A673 (cell line): ENCODE results near the gene ANP32A. TPM values are rescaled to one million over a fixed set of nuclear protein-coding genes. Genes with fewer than 3 reads are reported as not detected.

Experiments used
- BruUV-seq: library from RNA; stranded (reverse); fragments of 400-500 nt; replicated peaks from 2 replicates; lab custom pipeline; 2021; lab: Mats Ljungman, UMichigan
- CTCF ChIA-PET: fragments of 300-600 bp; sonication (Branson Sonifier 250); formaldehyde crosslinking; loops from one replicate; lab custom pipeline; 2022; ENCODE audit warnings: antibody characterized with exemption; lab: Charles Lee
- POLR2A ChIA-PET: fragments of 300-600 bp; sonication (Branson Sonifier 250); formaldehyde crosslinking; loops from one replicate; lab custom pipeline; 2022; ENCODE audit warnings: antibody characterized with exemption; ENCODE audit not compliant: low non-redundant PET; lab: Charles Lee
- DNase-seq: peaks from one replicate; pipeline ENCODE4 v3.0.0-alpha.2; 2015; ENCODE audit warnings: low spot score
- H3K27ac ChIP-seq: fragments of 200-600 bp; sonication (generic); 2 replicates; pipeline ENCODE4 v1.5.1; 2016; ENCODE audit warnings: mixed run types, low read depth, mild to moderate bottlenecking, mixed read lengths, antibody characterized with exemption, low read length; ENCODE audit not compliant: poor library complexity, severe bottlenecking
- H3K27me3 ChIP-seq: fragments of 200-600 bp; sonication (generic); replicated peaks from 2 replicates; pipeline ENCODE4 v1.6.1; 2017; ENCODE audit warnings: mixed run types, low read depth, mild to moderate bottlenecking, mixed read lengths, antibody characterized with exemption, low read length; ENCODE audit not compliant: insufficient read depth, poor library complexity
- H3K36me3 ChIP-seq: fragments of 200-600 bp; sonication (generic); 2 replicates; pipeline ENCODE4 v1.6.1; 2016; ENCODE audit warnings: mixed run types, mild to moderate bottlenecking, mixed read lengths, antibody characterized with exemption, low read length; ENCODE audit not compliant: insufficient read depth, poor library complexity, severe bottlenecking
- H3K4me1 ChIP-seq: fragments of 200-600 bp; sonication (generic); 2 replicates; pipeline ENCODE4 v1.6.1; 2017; ENCODE audit warnings: mixed run types, mild to moderate bottlenecking, mixed read lengths, antibody characterized with exemption, low read length; ENCODE audit not compliant: insufficient read depth, poor library complexity, severe bottlenecking
- H3K4me3 ChIP-seq: fragments of 200-600 bp; sonication (generic); 2 replicates; pipeline ENCODE4 v1.5.1; 2016; ENCODE audit warnings: low read depth, mixed run types, mild to moderate bottlenecking, mixed read lengths, low read length; ENCODE audit not compliant: poor library complexity, severe bottlenecking
- H3K9me3 ChIP-seq: fragments of 200-600 bp; sonication (generic); 2 replicates; pipeline ENCODE4 v1.6.1; 2016; ENCODE audit warnings: mixed run types, low read depth, mild to moderate bottlenecking, mixed read lengths, antibody characterized with exemption, low read length; ENCODE audit not compliant: poor library complexity, severe bottlenecking
- EZH2 ChIP-seq: fragments of 200-600 bp; sonication (generic); IDR thresholded peaks from 2 replicates; pipeline ENCODE4 v1.6.1; 2017; ENCODE audit warnings: borderline replicate concordance, low read depth, mild to moderate bottlenecking, mixed read lengths, antibody characterized with exemption, low read length; ENCODE audit not compliant: poor library complexity, severe bottlenecking
- intact Hi-C: fragments of 100-400 bp; cut with micrococcal nuclease; formaldehyde crosslinking; loops from one replicate; pipeline ENCODE4 v1.10.0; 2022; ENCODE audit not compliant: unreplicated experiment
- total RNA-seq: library from RNA; stranded (reverse); gene quantifications from 2 replicates; pipeline ENCODE4 v1.2.3, GENCODE V29; 2021
- TF ChIP-seq, protein P1 (sequence below): fragments of 300-800, 200-600 bp; sonication (generic); conservative IDR thresholded peaks from 2 replicates; pipeline ENCODE4 v1.5.1; 2017; ENCODE audit warnings: low read depth, mild to moderate bottlenecking, antibody characterized with exemption, low read length, moderate library complexity, mixed read lengths

The ANP32A gene
- total RNA-seq, 1 experiment from 2014 or later = 331 TPM

DNA sequence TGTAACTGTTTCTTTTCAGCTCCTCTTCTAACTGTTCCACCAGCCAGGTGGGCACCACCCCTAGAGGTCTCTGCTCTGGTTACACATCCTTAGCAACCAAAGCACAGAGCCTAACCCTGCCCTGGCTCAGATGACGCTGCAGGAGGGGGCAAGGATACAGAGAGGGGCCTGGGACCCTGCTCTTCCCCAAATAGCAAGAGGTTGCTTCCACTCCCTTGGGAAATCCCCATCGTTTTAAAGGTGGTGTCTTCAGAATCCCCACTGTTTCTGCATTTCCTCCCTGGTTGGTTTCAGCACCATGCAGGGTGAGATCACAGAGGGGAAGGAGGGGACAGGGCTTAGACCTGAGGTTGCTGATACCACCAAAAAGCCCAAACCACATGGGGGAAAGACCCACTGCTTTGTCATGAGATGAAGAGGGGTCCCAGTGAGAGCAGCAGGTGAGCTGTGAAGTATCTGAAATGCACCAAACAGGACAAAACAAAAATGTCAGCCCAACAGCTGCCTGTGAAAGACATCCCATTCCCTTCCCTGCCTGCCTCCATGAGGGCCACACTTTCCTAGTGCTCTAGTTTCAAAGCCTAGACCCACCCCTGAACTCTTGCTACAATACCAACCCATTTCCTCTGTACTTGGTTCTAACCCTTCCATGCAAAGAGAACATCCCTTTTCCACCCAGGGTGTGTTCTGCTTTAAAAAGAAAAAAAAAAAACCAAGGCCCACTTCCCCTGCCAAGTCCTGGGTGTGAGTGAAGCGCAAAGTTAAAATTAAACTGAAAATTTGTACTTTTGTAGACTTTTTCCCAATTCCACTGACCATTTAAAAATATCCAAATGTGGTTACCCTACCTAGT lies 29.0 kb downstream of the ANP32A start:
- TF ChIP-seq, protein P1, sequence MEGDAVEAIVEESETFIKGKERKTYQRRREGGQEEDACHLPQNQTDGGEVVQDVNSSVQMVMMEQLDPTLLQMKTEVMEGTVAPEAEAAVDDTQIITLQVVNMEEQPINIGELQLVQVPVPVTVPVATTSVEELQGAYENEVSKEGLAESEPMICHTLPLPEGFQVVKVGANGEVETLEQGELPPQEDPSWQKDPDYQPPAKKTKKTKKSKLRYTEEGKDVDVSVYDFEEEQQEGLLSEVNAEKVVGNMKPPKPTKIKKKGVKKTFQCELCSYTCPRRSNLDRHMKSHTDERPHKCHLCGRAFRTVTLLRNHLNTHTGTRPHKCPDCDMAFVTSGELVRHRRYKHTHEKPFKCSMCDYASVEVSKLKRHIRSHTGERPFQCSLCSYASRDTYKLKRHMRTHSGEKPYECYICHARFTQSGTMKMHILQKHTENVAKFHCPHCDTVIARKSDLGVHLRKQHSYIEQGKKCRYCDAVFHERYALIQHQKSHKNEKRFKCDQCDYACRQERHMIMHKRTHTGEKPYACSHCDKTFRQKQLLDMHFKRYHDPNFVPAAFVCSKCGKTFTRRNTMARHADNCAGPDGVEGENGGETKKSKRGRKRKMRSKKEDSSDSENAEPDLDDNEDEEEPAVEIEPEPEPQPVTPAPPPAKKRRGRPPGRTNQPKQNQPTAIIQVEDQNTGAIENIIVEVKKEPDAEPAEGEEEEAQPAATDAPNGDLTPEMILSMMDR = no peak
- no peak for TF ChIP-seq EZH2
- Histone ChIP-seq H3K4me1 (peaks cover 53% of the 10 kb centered on the region), H3K9me3 (no peaks in the 10 kb centered on the region), H3K27me3 (no peaks in the 10 kb centered on the region), H3K4me3 (no peak overlapping the region), H3K36me3 (peaks cover 8% of the 10 kb centered on the region), H3K27ac (peak overlapping the region; percentile 65)
- no peak for DNase-seq
- ChIA-PET CTCF (no interaction called here), POLR2A (no interaction called here)
- intact Hi-C loops = no loop called here
- BruUV-seq = no TSS peak

DNA sequence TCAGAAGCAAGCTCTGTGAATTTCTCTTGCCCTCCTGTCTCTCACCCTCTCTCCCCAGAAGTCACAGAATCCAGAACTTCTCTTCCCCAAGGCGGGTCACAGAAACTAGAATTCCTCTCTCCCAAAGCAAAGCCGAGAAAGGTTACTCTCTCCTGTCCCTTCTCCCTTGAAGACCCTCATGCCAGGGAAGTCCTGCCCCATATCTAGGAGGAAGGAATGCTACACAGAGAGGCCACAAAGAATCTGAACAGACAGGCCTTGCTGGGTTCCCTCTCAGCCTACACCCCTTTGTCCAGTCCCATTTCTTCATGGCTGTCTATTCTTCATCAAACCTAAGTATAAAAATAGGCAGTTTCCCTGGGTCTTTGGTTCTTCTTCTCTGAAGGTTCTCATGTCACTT lies 29.8 kb downstream of the ANP32A start:
- Histone ChIP-seq H3K4me1 (peaks cover 51% of the 10 kb centered on the region), H3K27ac (peak overlapping the region; percentile 65), H3K27me3 (no peaks in the 10 kb centered on the region), H3K4me3 (no peak overlapping the region), H3K9me3 (no peaks in the 10 kb centered on the region), H3K36me3 (peaks cover 11% of the 10 kb centered on the region)
- no peak for DNase-seq
- BruUV-seq = no TSS peak
- ChIA-PET CTCF (no interaction called here), POLR2A (no interaction called here)
- TF ChIP-seq, protein P1 = no peak
- intact Hi-C loops = no loop called here

DNA sequence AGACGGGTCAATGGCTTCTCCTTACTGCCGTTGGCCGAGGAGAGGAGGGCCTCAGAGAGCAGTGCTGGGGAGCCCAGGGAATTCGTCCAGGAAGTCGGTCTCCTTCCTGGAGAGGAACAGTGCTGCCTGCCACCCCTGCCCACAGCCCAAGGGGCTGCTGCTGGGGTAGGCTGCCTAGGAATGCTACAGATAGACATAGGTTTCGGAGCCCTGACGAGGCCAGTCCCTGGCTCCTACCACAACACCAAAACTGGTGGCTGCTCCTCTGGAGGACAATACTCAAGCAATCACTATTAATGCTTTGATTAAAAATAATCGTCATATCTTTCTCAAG lies 30.5 kb downstream of the ANP32A start:
- POLR2A ChIA-PET = no interaction called here
- no peaks in the 10 kb centered on the region for H3K27me3 ChIP-seq
- no peaks in the 10 kb centered on the region for H3K9me3 ChIP-seq
- DNase-seq = no peak
- no peak overlapping the region for H3K4me3 ChIP-seq
- intact Hi-C loops = no loop called here
- TF ChIP-seq, protein P1 = no peak
- no peak for TF ChIP-seq EZH2
- CTCF ChIA-PET = no interaction called here
- H3K27ac ChIP-seq = peak overlapping the region; percentile 65
- no TSS peak for BruUV-seq
- H3K4me1 ChIP-seq = peaks cover 46% of the 10 kb centered on the region
- H3K36me3 ChIP-seq = peaks cover 18% of the 10 kb centered on the region
